Stimulated activated CD4-positive, alpha-beta T cell treated with anti-CD3 and anti-CD28 coated beads, Interleukin-15, amount 100 ng/mL, for 48 hours (primary cell): ENCODE results near the gene GNG2.

ENCODE experiments used
- DNase-seq, 2 donors: peaks; one replicate each; pipeline ENCODE4 v3.0.0-alpha.2; 2020; ENCODE audit warnings: low read depth in 2 of 2

GNG2 gene

GRCh38 chr14:51993285-51993920 lies 133.0 kb downstream of the GNG2 start:
- no peak for DNase-seq

GRCh38 chr14:51996148-51996746 lies 135.8 kb downstream of the GNG2 start:
- DNase-seq: no peak

GRCh38 chr14:51998348-51998747 lies 137.9 kb downstream of the GNG2 start:
- no peak for DNase-seq

GRCh38 chr14:51999084-51999483 lies 138.7 kb downstream of the GNG2 start:
- DNase-seq: no peak

GRCh38 chr14:52000019-52000582 lies 139.7 kb downstream of the GNG2 start:
- DNase-seq: no peak

- no peak for DNase-seq
These were observed 140.3 kb downstream of the GNG2 start for GRCh38 chr14:52000696-52001095.

- no peak for DNase-seq
These were observed 142.1 kb downstream of the GNG2 start for GRCh38 chr14:52002542-52002941.

GRCh38 chr14:52003324-52003723 lies 142.9 kb downstream of the GNG2 start:
- DNase-seq: no peak

GRCh38 chr14:52005625-52006024 lies 145.2 kb downstream of the GNG2 start:
- no peak for DNase-seq

- no peak for DNase-seq
These were observed 145.9 kb downstream of the GNG2 start for GRCh38 chr14:52006361-52006760.

GRCh38 chr14:52007211-52007610 lies 146.8 kb downstream of the GNG2 start:
- no peak for DNase-seq

GRCh38 chr14:52007637-52008036 lies 147.2 kb downstream of the GNG2 start:
- no peak for DNase-seq

GRCh38 chr14:52008136-52008535 lies 147.7 kb downstream of the GNG2 start:
- DNase-seq: no peak

GRCh38 chr14:52010173-52010693 lies 149.8 kb downstream of the GNG2 start:
- no peak for DNase-seq

- no peak for DNase-seq
These were observed 151.1 kb downstream of the GNG2 start for GRCh38 chr14:52011523-52011922.

GRCh38 chr14:52012635-52013034 lies 152.2 kb downstream of the GNG2 start:
- no peak for DNase-seq

- DNase-seq: no peak
These were observed 153.7 kb downstream of the GNG2 start for GRCh38 chr14:52013984-52014600.

- DNase-seq: no peak
These were observed 154.3 kb downstream of the GNG2 start for GRCh38 chr14:52014601-52015267.

- no peak for DNase-seq
These were observed 155.1 kb downstream of the GNG2 start for GRCh38 chr14:52015411-52016030.

- DNase-seq: no peak
These were observed 157.8 kb downstream of the GNG2 start for GRCh38 chr14:52018252-52018651.

GRCh38 chr14:52018970-52019369 lies 158.6 kb downstream of the GNG2 start:
- DNase-seq: no peak
